Activated gamma-delta T cell (primary cell): ENCODE measurements around the gene KIF4A.

Source experiments
- DNase-seq: peaks from one replicate; lab custom pipeline; 2025; lab: John Stamatoyannopoulos, UW

The KIF4A gene

GRCh38 chrX:70437921-70438665, 148.2 kb downstream of the KIF4A start:
- no peak for DNase-seq

GRCh38 chrX:70439016-70439415, 149.1 kb downstream of the KIF4A start:
- DNase-seq = no peak

- no peak for DNase-seq
These were observed 152.3 kb downstream of the KIF4A start for GRCh38 chrX:70442224-70442623.

GRCh38 chrX:70444326-70444945, 154.5 kb downstream of the KIF4A start, which contains the start of gene DLG3:
Gene DLG3, plus strand, starts transcription at chrX:70444835. Its CDS starts 367 bp downstream, at chrX:70445202.
- peak; percentile 15 for DNase-seq

GRCh38 chrX:70444946-70445656, 155.2 kb downstream of the KIF4A start:
- DNase-seq = peak; percentile 18

GRCh38 chrX:70445951-70446350, 156.0 kb downstream of the KIF4A start:
- no peak for DNase-seq

- DNase-seq = no peak
These were observed 156.8 kb downstream of the KIF4A start for GRCh38 chrX:70446380-70447350.

- DNase-seq = no peak
These were observed 159.6 kb downstream of the KIF4A start for GRCh38 chrX:70449457-70449966.

- DNase-seq = peak; percentile 22
These were observed 162.3 kb downstream of the KIF4A start for GRCh38 chrX:70452143-70452733.

GRCh38 chrX:70453024-70453618, 163.2 kb downstream of the KIF4A start:
- no peak for DNase-seq

- peak; percentile 61 for DNase-seq
These were observed 164.8 kb downstream of the KIF4A start for GRCh38 chrX:70454441-70455365.

- DNase-seq = no peak
These were observed 165.7 kb downstream of the KIF4A start for GRCh38 chrX:70455366-70456202.

- no peak for DNase-seq
These were observed 166.4 kb downstream of the KIF4A start for GRCh38 chrX:70456256-70456655.

GRCh38 chrX:70461026-70461425, 171.1 kb downstream of the KIF4A start:
- DNase-seq = no peak

GRCh38 chrX:70464051-70464450, 174.1 kb downstream of the KIF4A start:
- DNase-seq = no peak

GRCh38 chrX:70466968-70467367, 177.1 kb downstream of the KIF4A start:
- no peak for DNase-seq

GRCh38 chrX:70468709-70469108, 178.8 kb downstream of the KIF4A start:
- DNase-seq = no peak
